Stimulated activated CD8-positive, alpha-beta memory T cell treated with anti-CD3 and anti-CD28 coated beads, Interleukin-2, amount 100 ng/mL, for 1 hour (primary cell): ENCODE data around the gene CCDC30.

Experiments used
- DNase-seq, 2 donors: peaks; one replicate each; pipeline ENCODE4 v3.0.0-alpha.2; 2020; ENCODE audit warnings: low read depth in 2 of 2

Gene CCDC30

GRCh38 chr1:42692461-42692860 lies 229.4 kb downstream of the CCDC30 start:
- no peak for DNase-seq

- DNase-seq: no peak
Observed at GRCh38 chr1:42692911-42693310, 229.8 kb downstream of the CCDC30 start.

- no peak for DNase-seq
Observed at GRCh38 chr1:42698081-42698813, 235.2 kb downstream of the CCDC30 start.

- DNase-seq: no peak
Observed at GRCh38 chr1:42700006-42700405, 236.9 kb downstream of the CCDC30 start.

- DNase-seq: no peak
Observed at GRCh38 chr1:42703888-42704464, 240.9 kb downstream of the CCDC30 start.
